ENCODE results near the gene RARRES2.

Gene RARRES2

GRCh38 chr7:150374026-150374425, 32.6 kb upstream of the RARRES2 start:
- H3K4me3 ChIP-seq (ENCODE audit: low read depth, low read length), result no peak overlapping the region
- no peak for TF ChIP-seq CTCF (IDR thresholded peaks at IDR 0.05; ENCODE audit: insufficient read depth, low read length, missing control alignments)
- CTCF ChIA-PET, result interaction anchor here (1.1 to 1.2 kb wide), 3 partner anchors 17 to 75 kb away, joined by 3 to 5 read pairs (median 4); no protein-coding TSS in a partner anchor
- POLR2A ChIA-PET, result no interaction called here
- no peak for DNase-seq (ENCODE audit: low read depth, low spot score)

GRCh38 chr7:150373049-150373801, 31.8 kb upstream of the RARRES2 start:
- H3K4me3 ChIP-seq (ENCODE audit: low read depth, low read length), result no peak overlapping the region
- CTCF ChIA-PET, result interaction anchor here (1.1 to 1.2 kb wide), 3 partner anchors 16 to 76 kb away, joined by 3 to 5 read pairs (median 4); no protein-coding TSS in a partner anchor
- DNase-seq (ENCODE audit: low read depth, low spot score), result no peak
- POLR2A ChIA-PET, result no interaction called here
- no peak for TF ChIP-seq CTCF (IDR thresholded peaks at IDR 0.05; ENCODE audit: insufficient read depth, low read length, missing control alignments)

GRCh38 chr7:150372271-150373048, 31.0 kb upstream of the RARRES2 start:
- ChIA-PET CTCF (no interaction called here), POLR2A (no interaction called here)
- no peak for TF ChIP-seq CTCF (IDR thresholded peaks at IDR 0.05; ENCODE audit: insufficient read depth, low read length, missing control alignments)
- no peak overlapping the region for H3K4me3 ChIP-seq (ENCODE audit: low read depth, low read length)
- no peak for DNase-seq (ENCODE audit: low read depth, low spot score)

GRCh38 chr7:150371996-150372270, 30.5 kb upstream of the RARRES2 start:
- CTCF ChIA-PET, result no interaction called here
- no peak for TF ChIP-seq CTCF (IDR thresholded peaks at IDR 0.05; ENCODE audit: insufficient read depth, low read length, missing control alignments)
- POLR2A ChIA-PET, result no interaction called here
- DNase-seq (ENCODE audit: low read depth, low spot score), result no peak
- no peak overlapping the region for H3K4me3 ChIP-seq (ENCODE audit: low read depth, low read length)

- ChIA-PET CTCF (interaction anchor here (0.8 to 3.4 kb wide), 4 partner anchors 16 to 48 kb away, joined by 3 to 28 read pairs (median 4); a partner anchor contains a TSS), POLR2A (interaction anchor here (0.6 kb wide), 1 partner anchor 20 kb away, joined by 4 read pairs; no protein-coding TSS in a partner anchor)
- no peak for DNase-seq (ENCODE audit: low read depth, low spot score)
- TF ChIP-seq CTCF (IDR thresholded peaks at IDR 0.05; ENCODE audit: insufficient read depth, low read length, missing control alignments), result no peak
- H3K4me3 ChIP-seq (ENCODE audit: low read depth, low read length), result no peak overlapping the region
Measured at GRCh38 chr7:150371131-150371995, 29.9 kb upstream of the RARRES2 start.

Measured in AG04449 (cell line).